Measurements from ENCODE around the gene TNFRSF21. TPM values are rescaled to one million over a fixed set of nuclear protein-coding genes. Genes with fewer than 3 reads are reported as not detected.
A peak's percentile ranks its signal among the peaks of the same experiment; 100 is the strongest.

The TNFRSF21 gene
- total and polyA plus RNA-seq, 2 experiments from 2014 or later = 16.8 to 19.0 TPM

DNA sequence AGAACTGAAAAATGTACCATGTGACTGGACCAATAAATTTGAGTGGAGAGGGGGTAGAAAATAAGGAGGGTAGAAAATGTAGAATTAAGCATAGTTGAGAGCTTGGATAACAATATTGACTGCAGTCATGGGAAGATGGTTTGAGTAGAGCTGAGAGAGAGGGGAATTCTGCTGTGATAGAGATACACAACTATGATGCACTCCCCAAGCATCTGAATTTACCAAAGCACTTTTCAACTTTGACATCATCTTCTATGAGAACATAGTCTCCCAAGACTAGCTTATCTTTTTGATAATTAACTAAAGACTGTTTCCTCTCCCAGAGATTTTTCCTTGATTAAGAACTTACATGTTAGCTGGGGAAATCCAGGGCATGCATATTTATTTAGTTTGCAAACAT, 103.1 kb downstream of the TNFRSF21 start:
- Histone ChIP-seq H3K27me3 (no peaks in the 10 kb centered on the region), H3K9me3 (ENCODE audit: low read depth) (no peaks in the 10 kb centered on the region), H3K36me3 (no peaks in the 10 kb centered on the region), H3K27ac (no peak overlapping the region), H3K4me3 (no peak overlapping the region), H3K4me1 (ENCODE audit: low read depth) (peaks cover 10% of the 10 kb centered on the region)
- TF ChIP-seq, protein P1, sequence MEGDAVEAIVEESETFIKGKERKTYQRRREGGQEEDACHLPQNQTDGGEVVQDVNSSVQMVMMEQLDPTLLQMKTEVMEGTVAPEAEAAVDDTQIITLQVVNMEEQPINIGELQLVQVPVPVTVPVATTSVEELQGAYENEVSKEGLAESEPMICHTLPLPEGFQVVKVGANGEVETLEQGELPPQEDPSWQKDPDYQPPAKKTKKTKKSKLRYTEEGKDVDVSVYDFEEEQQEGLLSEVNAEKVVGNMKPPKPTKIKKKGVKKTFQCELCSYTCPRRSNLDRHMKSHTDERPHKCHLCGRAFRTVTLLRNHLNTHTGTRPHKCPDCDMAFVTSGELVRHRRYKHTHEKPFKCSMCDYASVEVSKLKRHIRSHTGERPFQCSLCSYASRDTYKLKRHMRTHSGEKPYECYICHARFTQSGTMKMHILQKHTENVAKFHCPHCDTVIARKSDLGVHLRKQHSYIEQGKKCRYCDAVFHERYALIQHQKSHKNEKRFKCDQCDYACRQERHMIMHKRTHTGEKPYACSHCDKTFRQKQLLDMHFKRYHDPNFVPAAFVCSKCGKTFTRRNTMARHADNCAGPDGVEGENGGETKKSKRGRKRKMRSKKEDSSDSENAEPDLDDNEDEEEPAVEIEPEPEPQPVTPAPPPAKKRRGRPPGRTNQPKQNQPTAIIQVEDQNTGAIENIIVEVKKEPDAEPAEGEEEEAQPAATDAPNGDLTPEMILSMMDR (IDR thresholded peaks at IDR 0.05; ENCODE audit: low read depth, low read length) = no peak
- DNase-seq (ENCODE audit: low read depth in 1 of 2, low spot score in 1 of 2) = peak in 1 of 2 donors; percentile 31

DNA sequence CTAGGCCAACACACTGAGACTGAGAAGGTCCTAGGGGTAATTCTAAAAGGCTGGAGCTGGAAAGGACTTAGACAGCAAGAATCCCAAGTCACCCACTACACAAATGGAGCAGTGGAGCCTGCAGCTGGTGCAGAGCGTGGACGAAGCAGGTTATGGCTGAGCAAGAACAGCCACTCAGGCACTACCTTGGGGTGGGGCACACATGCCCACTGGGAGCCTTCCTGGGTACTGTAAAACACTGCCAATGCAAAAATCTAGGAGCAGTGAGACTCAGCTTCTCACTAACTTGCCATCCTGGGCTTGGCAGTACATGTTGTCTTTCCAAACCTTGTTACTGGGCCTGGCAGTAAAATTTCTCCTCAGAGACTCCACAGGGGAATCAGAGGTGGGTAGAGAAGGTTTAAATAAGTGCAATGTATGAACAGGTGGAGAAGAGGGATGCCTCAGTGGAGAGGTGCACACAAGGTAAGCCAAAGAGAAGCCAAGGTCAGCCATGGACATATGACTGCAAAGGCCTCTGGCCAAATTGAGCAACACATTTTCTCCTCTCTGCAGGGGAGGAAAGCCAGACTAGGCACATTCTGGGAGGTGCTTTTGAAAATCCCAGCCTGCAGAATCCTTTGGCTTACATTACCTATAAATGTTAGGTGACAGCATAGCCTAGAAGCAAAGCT, 105.6 kb downstream of the TNFRSF21 start:
- TF ChIP-seq, protein P1 (IDR thresholded peaks at IDR 0.05; ENCODE audit: low read depth, low read length) = no peak
- Histone ChIP-seq H3K9me3 (ENCODE audit: low read depth) (no peaks in the 10 kb centered on the region), H3K4me3 (no peak overlapping the region), H3K4me1 (ENCODE audit: low read depth) (peaks cover 10% of the 10 kb centered on the region), H3K36me3 (no peaks in the 10 kb centered on the region), H3K27ac (no peak overlapping the region), H3K27me3 (no peaks in the 10 kb centered on the region)
- DNase-seq (ENCODE audit: low read depth in 1 of 2, low spot score in 1 of 2) = no peak

DNA sequence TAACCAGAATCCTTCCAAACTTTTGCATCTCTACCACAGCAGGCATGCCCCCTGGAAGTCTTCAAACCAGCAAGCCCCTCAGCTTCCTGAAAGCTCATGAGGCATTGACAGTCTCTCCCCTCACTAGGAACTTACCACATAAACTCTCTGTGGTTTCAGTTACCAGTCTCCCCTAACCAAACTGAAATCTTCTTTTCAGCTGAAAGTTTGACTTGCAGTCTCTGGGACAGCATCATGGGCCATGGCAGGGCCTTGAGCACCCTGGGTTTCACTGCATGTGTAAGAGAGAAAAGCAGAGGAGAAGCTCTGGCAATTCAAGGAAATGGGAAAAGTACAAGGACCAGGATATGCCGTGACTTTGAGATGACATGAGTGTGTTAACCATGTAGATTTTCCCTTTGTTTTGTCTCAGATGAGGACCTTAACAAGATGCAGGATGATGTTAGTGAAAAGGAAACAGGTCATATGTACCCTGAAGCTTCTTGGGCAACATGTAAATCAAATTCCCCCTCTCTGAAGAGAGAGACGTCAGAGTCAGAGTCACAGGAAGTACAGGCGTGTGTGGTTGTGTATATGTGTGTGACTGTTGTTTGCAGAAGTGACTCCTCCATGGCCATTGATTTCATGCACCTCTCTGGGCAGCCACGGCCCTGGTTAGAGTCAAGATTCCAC, 106.3 kb downstream of the TNFRSF21 start:
- Histone ChIP-seq H3K36me3 (no peaks in the 10 kb centered on the region), H3K9me3 (ENCODE audit: low read depth) (no peaks in the 10 kb centered on the region), H3K27me3 (no peaks in the 10 kb centered on the region), H3K27ac (no peak overlapping the region), H3K4me1 (ENCODE audit: low read depth) (peaks cover 4% of the 10 kb centered on the region), H3K4me3 (no peak overlapping the region)
- TF ChIP-seq, protein P1 (IDR thresholded peaks at IDR 0.05; ENCODE audit: low read depth, low read length) = no peak
- DNase-seq (ENCODE audit: low read depth in 1 of 2, low spot score in 1 of 2) = no peak

DNA sequence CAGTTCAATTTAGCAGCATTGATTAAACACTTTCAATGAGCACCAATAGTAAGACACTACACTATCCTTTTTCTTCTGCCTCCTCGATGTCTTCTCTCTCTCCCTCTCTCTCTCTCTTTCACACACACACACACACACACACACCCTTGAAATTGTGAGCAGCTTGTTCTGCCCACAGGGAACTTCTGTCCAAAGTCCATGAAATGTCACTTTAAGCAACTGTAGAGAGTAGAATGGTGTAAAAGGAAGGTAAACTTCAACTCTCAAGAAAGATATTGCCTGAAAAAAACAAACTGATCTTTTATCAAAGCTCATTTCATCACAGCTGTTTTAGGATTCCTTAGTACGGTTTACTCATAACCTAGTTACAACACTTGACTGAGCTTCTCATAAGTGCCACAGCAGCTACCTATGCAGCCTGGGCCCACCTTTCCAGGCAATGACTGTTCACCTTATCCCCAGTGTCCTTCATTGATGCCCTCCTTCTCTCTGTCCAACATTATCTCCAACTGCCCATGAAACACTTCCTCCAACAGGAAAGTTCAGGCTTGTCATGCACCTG, 107.0 kb downstream of the TNFRSF21 start:
- Histone ChIP-seq H3K4me1 (ENCODE audit: low read depth) (peaks cover 8% of the 10 kb centered on the region), H3K4me3 (no peak overlapping the region), H3K9me3 (ENCODE audit: low read depth) (no peaks in the 10 kb centered on the region), H3K36me3 (no peaks in the 10 kb centered on the region), H3K27ac (no peak overlapping the region), H3K27me3 (no peaks in the 10 kb centered on the region)
- no peak for DNase-seq (ENCODE audit: low read depth in 1 of 2, low spot score in 1 of 2)
- TF ChIP-seq, protein P1 (IDR thresholded peaks at IDR 0.05; ENCODE audit: low read depth, low read length) = no peak

DNA sequence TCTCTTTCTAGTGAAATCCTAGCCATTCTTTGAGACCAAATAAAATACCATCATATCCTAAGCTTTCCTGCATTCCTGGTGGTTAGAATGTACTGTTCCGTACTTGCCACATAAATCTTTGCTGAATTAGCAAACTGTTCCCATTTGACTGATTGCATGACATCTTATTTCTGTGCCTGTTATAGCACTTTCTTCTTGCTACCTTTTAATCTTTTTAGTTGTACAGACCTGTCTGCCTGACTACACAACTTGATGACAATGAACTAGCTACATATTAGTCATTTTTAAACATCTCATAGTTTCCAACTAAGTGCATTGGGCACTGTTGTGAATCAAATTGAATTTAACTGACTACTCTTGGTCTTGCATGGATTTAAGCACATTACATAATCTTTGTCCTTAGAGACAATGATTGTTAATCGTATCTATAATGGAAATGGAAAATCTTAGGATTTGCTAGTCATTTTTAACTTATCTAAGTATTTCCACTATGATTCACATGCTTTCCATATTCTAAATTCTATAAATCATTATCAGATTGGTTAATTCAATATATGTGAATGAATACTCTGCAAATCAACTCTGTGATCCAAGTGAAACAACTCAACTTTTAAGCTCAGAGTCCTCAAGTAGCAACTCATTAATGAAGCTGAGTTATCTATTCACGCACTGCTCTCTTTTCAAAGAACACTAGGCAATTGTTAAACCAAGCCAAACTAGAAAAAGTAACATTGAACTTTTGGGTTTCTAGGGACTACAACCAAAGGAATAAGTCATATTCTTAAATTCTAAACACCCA, 109.0 kb downstream of the TNFRSF21 start:
- Histone ChIP-seq H3K9me3 (ENCODE audit: low read depth) (no peaks in the 10 kb centered on the region), H3K36me3 (no peaks in the 10 kb centered on the region), H3K4me1 (ENCODE audit: low read depth) (peaks cover 12% of the 10 kb centered on the region), H3K4me3 (no peak overlapping the region), H3K27me3 (no peaks in the 10 kb centered on the region), H3K27ac (no peak overlapping the region)
- no peak for DNase-seq (ENCODE audit: low read depth in 1 of 2, low spot score in 1 of 2)
- TF ChIP-seq, protein P1 (IDR thresholded peaks at IDR 0.05; ENCODE audit: low read depth, low read length) = no peak
